ENCODE measurements around the gene GAD2.

Gene GAD2

DNA sequence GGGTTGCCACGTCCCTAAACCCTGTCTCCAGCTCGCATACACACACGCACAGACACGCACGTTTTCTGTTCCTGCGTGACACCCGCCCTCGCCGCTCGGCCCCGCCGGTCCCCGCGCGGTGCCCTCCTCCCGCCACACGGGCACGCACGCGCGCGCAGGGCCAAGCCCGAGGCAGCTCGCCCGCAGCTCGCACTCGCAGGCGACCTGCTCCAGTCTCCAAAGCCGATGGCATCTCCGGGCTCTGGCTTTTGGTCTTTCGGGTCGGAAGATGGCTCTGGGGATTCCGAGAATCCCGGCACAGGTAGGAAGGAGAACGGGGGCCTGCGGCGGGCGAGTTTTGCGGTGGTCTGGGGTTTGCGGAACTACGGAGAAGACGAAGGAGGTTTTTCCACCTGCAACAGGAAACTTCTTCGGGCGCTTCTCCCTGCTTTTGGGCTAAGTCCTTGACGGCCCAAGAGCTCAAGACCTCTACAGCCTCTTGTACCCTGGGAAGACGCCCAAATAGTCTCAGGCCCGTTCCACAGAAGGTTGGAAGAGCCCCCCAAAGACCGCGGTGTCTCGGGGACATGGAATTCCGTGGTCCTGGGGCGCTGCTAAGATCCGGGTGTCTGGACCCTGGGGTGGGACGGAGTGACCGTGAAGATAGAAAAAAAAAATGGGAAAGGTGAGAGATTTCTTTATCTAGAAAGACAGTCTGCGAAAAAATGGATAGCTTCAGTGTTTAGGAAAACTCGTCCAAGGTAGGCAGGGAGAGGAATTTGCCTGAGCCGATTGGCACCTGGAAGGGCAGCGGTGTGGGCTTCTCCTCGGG is at the start of gene GAD2:
TSS of gene GAD2 (plus strand) at position 190 of the 811 bp plus-strand sequence. CDS start at position 226, 36 bp downstream.
- no peak for ATAC-seq

- no peak for ATAC-seq
These were observed 47.1 kb upstream of the GAD2 start for GRCh38 chr10:26169466-26169865.

- ATAC-seq, result no peak
These were observed 44.4 kb upstream of the GAD2 start for GRCh38 chr10:26172131-26172530.

DNA sequence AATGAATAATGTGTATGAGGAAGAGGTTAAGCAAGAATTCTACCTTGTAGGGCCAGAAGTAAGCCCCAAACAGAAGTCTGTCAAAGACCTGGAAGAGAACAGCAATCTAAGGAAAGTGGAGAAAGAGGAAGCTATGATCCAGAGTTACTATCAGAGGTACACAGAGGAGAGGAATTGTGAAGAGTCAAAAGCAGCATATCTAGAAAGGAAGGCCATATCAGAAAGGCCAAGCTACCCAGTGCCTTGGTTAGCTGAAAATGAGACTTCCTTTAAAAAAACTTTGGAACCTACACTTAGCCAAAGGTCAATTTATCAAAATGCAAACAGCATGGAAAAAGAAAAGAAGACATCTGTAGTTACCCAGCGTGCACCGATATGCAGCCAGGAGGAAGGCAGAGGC is 42.7 kb upstream of the GAD2 start:
- ATAC-seq, result no peak

DNA sequence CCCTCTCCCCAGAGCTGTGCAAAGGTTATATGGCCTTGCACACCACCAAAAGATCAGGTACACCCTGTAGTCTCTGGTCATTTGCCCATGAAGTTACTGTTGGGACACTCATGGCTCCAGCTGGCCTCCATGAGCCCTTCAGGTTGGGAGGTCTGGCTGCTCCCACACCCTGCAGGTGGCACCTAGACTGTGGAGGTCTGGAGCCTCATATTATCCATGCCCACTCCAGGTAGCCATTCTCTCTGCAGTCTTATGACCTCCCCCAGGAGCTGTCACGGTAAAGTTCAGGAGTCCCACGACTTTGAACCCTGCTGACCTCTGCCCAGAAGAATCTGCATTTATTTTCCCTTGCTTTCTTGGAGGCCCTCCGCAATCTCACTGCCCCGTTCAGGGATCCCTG is 39.2 kb upstream of the GAD2 start:
- ATAC-seq, result no peak

- no peak for ATAC-seq
These were observed 22.3 kb upstream of the GAD2 start for GRCh38 chr10:26194275-26194674.

DNA sequence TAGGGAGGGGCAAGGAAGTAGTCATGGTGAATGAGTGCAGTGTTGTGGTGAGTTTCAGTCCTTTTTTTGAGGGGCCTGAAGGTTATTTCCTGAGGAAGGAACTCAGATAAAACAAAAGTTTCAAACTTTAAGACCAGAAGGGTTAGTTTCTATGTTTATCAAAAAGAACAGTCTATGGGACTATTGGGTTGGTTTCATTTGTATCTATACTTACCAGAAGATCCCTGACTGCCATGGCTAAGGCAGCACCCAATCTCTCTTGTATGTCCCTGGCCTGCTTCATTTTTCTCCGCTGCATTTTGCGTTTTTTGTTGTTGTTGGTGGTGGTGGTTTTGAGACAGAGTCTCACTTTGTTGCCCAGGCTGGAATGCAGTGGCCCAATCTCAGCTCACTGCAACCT is 19.3 kb upstream of the GAD2 start:
- ATAC-seq, result no peak

- no peak for ATAC-seq
These were observed 18.5 kb upstream of the GAD2 start for GRCh38 chr10:26198119-26198518.

- ATAC-seq, result no peak
These were observed 16.7 kb upstream of the GAD2 start for GRCh38 chr10:26199841-26200240.

GRCh38 chr10:26205223-26205622 is 11.4 kb upstream of the GAD2 start:
- ATAC-seq, result no peak

- ATAC-seq, result no peak
These were observed 4.7 kb upstream of the GAD2 start for GRCh38 chr10:26211781-26212444.

GRCh38 chr10:26212511-26212910 is 4.1 kb upstream of the GAD2 start:
- ATAC-seq, result no peak

DNA sequence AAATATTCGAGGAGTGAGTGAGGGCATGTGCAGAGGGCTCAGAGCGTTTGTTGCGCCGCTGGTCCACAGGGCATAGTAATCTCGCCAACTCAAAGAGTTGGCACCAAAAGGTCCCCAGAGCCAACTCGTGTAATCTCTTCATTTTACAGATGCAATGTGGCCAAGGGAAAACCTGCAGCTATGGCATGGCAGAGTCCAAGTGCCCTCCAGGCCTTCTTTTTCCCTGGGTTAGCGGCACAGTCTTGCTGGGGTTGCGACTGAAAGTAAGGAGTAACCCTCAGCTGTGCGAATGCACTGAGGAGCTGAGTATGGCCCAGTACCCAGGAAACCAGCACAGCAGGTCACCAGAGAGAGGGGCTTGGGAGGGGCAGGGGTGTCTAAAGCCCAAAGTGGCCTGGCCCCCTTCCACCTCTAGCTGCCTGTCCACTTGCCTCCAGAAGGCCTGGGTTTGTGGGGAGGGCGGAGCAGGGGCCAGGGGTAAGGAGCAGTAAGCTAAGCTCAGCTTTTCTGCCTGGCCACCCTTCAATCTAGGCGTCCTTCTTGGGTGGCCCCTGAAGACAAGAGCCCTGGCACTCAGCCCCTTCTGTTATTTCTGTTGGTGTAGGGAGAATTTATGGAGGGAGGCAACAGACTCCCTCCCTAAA is 3.3 kb upstream of the GAD2 start:
- ATAC-seq, result no peak

GRCh38 chr10:26214004-26214403 is 2.6 kb upstream of the GAD2 start:
- no peak for ATAC-seq

DNA sequence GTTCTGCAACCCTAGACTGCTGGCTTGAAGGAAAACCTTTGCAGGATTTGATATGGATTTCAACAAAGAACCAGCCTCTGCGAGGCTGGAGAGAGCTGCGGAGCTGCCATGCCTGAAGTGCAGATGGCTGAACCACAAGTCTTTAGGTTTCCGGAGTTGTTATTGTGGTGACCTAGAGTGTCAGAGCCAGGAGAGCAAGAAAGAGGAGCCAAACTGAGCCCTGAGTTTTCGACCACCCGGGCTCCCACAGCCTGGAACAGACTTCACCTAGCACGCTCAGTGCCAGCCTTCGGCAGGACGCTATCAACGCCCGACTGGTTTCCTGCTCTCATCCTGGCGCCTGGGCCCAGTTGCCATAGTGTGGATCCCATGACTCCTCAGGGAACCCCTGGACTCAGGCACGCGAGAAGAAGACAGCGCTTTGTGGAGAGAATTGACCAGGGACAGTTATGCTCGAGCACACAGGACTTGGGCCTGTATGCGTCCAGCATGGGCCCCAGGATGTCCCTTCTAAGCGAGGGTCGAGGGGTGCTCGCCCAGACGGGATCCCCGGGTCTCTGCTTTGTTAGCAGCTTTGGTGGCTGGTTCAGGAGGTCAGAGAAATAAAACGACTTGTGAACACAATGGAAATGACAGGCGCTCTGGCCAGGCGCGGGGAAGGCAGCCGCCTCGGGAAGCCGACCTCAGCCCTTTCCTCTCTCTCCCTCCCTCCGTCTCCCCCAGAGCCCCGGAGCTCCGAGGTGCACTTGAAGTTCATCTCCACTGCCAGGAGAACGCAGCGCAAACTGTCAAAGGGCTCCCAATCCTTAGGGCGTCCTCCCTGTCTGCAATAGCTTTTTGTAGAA is 1.8 kb upstream of the GAD2 start:
- ATAC-seq, result no peak

- no peak for ATAC-seq
These were observed 1.1 kb upstream of the GAD2 start for GRCh38 chr10:26215396-26215934.

- ATAC-seq, result peak; percentile 56 to 64
These were observed 514 bp upstream of the GAD2 start for GRCh38 chr10:26215935-26216584.

DNA sequence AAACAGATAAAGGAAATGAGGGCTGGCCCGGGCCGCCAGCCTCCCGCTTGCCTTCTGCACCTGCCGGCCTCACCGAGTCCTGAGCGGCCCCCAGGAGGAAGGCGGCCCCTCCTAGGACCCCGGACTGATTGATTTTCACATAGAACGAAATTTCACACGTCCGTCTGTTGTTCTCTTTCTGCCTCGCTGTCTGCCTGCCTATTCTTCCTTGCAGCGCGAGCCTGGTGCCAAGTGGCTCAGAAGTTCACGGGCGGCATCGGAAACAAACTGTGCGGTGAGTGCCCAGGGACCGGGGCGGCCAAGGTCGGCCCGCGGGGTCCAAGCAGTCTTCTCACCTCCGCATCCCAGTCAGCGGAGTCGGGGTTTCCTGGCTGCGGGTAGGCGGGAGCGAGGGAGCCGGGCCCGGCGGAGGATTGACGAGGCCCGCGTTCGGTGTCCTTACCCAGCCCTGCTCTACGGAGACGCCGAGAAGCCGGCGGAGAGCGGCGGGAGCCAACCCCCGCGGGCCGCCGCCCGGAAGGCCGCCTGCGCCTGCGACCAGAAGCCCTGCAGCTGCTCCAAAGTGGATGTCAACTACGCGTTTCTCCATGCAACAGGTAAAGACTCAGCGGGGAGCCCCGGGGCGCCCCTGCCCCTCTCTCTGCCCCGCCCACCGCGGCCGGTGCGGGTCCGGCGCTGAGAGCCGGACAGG is 967 bp downstream of the GAD2 start:
- ATAC-seq, result no peak

- ATAC-seq, result no peak
These were observed 3.1 kb downstream of the GAD2 start for GRCh38 chr10:26219676-26220075.

DNA sequence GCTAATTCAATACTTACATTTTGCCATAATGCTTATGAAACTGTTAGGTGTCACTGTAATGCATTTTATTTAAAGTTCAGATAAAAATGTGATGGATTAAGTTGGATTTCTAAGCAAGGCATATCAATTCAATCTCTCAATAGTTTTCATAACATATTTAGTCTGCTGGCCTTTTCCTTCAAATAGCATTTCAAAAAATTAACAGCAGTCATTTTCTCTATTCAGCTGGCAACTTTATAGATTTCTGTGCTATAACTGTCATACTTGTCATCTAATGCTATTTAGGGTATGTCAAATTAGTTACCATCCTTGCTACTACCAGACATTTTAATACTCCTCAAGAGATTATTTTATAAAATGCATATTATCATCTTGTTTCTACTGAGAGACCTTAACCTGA is 4.3 kb downstream of the GAD2 start:
- ATAC-seq, result no peak

DNA sequence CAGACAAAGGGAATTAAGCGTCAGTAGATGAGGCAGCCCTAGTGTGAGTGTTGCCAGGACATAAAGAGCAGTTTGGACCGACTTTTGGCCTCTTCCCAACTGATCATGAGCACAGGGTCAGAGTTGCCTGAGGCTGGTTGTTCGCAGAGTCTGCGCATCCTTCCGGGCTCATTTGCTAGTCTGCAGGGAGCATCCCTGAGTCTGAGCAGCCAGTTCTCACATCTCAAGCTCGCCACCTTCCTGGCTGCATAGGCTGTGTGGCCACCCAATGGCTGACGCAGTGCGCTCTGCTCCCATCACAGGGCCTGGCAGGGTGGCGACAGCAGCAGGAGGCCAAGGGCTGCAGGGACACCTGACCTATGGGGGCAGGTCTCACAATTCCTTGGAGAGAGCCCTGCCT is 5.0 kb downstream of the GAD2 start:
- ATAC-seq, result no peak

DNA sequence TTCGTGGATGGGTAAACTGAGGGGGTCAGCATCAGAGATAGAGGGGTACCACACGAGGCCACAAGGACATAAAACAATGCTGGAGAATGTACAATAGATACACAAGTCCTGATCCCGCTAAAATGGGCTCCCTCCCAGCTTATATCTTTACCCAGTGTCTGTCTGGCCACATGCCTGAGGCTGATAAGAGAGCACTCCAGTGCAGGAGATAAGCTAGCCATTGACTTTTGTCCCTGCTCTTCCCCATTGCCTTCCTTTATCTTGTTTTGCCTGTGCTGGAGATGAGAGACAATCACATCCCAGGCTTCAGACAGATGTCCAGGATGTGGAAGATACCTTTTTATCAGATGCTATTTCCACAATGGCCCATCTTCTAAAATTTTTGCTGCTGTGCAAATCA is 6.0 kb downstream of the GAD2 start:
- ATAC-seq, result no peak

Measured in activated CD4-positive, CD25-positive, alpha-beta regulatory T cell treated with anti-CD3 and anti-CD28 coated beads, Interleukin-2, amount 50 U/mL, for 24 hours (primary cell).